Right renal pelvis (tissue), 4 donors: ENCODE measurements around the gene AGR2. TPM values are rescaled to one million over a fixed set of nuclear protein-coding genes. Genes with fewer than 3 reads are reported as not detected.
"Not testable (repeated sequence)": the region's sequence is repeated elsewhere in the genome, so short reads cannot be mapped to it uniquely, and the experiment has no call there.

Source experiments
- DNase-seq, 4 donors: peaks; one replicate each; pipeline ENCODE4 v3.0.0-alpha.2; 2013; ENCODE audit warnings: low read depth in 4 of 4, low spot score in 3 of 4, missing footprints in 1 of 4
- polyA plus RNA-seq, 4 donors: library from polyadenylated mRNA; unstranded; fragments of 120-200 nt; gene quantifications; one replicate each; pipeline ENCODE4 v1.2.1, GENCODE V29; 2013; ENCODE audit not compliant: insufficient read length in 4 of 4

The AGR2 gene
- polyA plus RNA-seq, 4 donors: 60.7 to 87.7 (median 64.5) TPM

GRCh38 chr7:16774986-16775385 lies 29.8 kb downstream of the AGR2 start:
- DNase-seq: no peak

- no peak for DNase-seq
Observed at GRCh38 chr7:16774294-16774693, 30.5 kb downstream of the AGR2 start.

GRCh38 chr7:16773884-16774283 lies 30.9 kb downstream of the AGR2 start:
- DNase-seq: no peak

GRCh38 chr7:16773326-16773725 lies 31.5 kb downstream of the AGR2 start:
- no peak for DNase-seq

GRCh38 chr7:16770657-16771329 lies 34.0 kb downstream of the AGR2 start:
- no peak for DNase-seq

GRCh38 chr7:16769994-16770393 lies 34.8 kb downstream of the AGR2 start:
- DNase-seq: not testable (repeated sequence)

GRCh38 chr7:16765436-16765859 lies 39.4 kb downstream of the AGR2 start:
- no peak for DNase-seq

- DNase-seq: no peak
Observed at GRCh38 chr7:16764942-16765341, 39.9 kb downstream of the AGR2 start.

GRCh38 chr7:16762177-16762576 lies 42.6 kb downstream of the AGR2 start:
- DNase-seq: no peak

- DNase-seq: no peak
Observed at GRCh38 chr7:16759840-16760239, 45.0 kb downstream of the AGR2 start.

- DNase-seq: no peak
Observed at GRCh38 chr7:16758631-16759611, 45.9 kb downstream of the AGR2 start.

- DNase-seq: no peak
Observed at GRCh38 chr7:16758036-16758435, 46.8 kb downstream of the AGR2 start.

GRCh38 chr7:16755397-16755796 lies 49.4 kb downstream of the AGR2 start:
- DNase-seq: no peak

GRCh38 chr7:16754856-16755317 lies 49.9 kb downstream of the AGR2 start:
- DNase-seq: no peak

GRCh38 chr7:16753932-16754855 lies 50.6 kb downstream of the AGR2 start:
- DNase-seq: peak in 1 of 4 donors; percentile 35

GRCh38 chr7:16753102-16753931 lies 51.5 kb downstream of the AGR2 start, which contains the start of gene TSPAN13:
Gene TSPAN13, plus strand, starts transcription at chr7:16753755. Its CDS starts 213 bp downstream, at chr7:16753968.
- peak; percentile 59 to 69 (median 66) for DNase-seq

- no peak for DNase-seq
Observed at GRCh38 chr7:16747102-16747501, 57.7 kb downstream of the AGR2 start.

- DNase-seq: no peak
Observed at GRCh38 chr7:16745645-16746044, 59.2 kb downstream of the AGR2 start.

- DNase-seq: no peak
Observed at GRCh38 chr7:16744518-16745250, 60.1 kb downstream of the AGR2 start.
